Measurements from ENCODE around the gene LUC7L3. TPM values are rescaled to one million over a fixed set of nuclear protein-coding genes. Genes with fewer than 3 reads are reported as not detected.

LUC7L3 gene
- total and polyA plus RNA-seq, 2 donors (not counting 3 experiments of a cell fraction or from before 2014, with no cell fraction given) = 70.9 to 113 TPM

- ChIA-PET POLR2A (no interaction called here), CTCF (interaction anchor here (9.9 kb wide), 1 partner anchor 149 kb away, joined by 150 read pairs; the partner anchor contains the start of gene SPATA20)
- no peaks in the 10 kb centered on the region for H3K9me1 ChIP-seq (replicated peaks; ENCODE audit: control insufficient read depth, extremely low read depth, insufficient read depth, low read length)
- H3K4me2 ChIP-seq (ENCODE audit: insufficient read depth, low read length) = no peak overlapping the region
- BruUV-seq (replicated peaks) = no TSS peak
- H3K36me3 ChIP-seq (ENCODE audit: control insufficient read depth in 2 of 2, extremely low read depth in 1 of 2, insufficient read depth in 2 of 2, low read length in 2 of 2) = peaks cover 23 to 29% of the 10 kb centered on the region in 2 experiments
- H3K4me1 ChIP-seq (ENCODE audit: control insufficient read depth, extremely low read depth, insufficient read depth, low read length) = no peaks in the 10 kb centered on the region
- dilution Hi-C loops (cut with MboI; ENCODE audit: extremely low pct_ligation_motif_present, low sequenced_read_pairs) (no loop called here), intact Hi-C loops (cut with micrococcal nuclease) (no loop called here)
- DNase-seq (ENCODE audit: low read depth, low spot score) (no peak), FAIRE-seq (no peak)
- no peaks in the 10 kb centered on the region for H3K9me3 ChIP-seq (replicated peaks; ENCODE audit: control insufficient read depth, insufficient read depth, low read length)
- no peaks in the 10 kb centered on the region for H4K20me1 ChIP-seq (replicated peaks; ENCODE audit: control insufficient read depth, extremely low read depth, insufficient read depth, low read length)
- TF ChIP-seq, protein P1, sequence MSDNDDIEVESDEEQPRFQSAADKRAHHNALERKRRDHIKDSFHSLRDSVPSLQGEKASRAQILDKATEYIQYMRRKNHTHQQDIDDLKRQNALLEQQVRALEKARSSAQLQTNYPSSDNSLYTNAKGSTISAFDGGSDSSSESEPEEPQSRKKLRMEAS (IDR thresholded peaks at IDR 0.05; ENCODE audit: insufficient read depth, insufficient read length) = no peak
- TF ChIP-seq FOS (IDR thresholded peaks at IDR 0.05; ENCODE audit: borderline replicate concordance, insufficient read depth, low read length) (no peak), JUN (IDR thresholded peaks at IDR 0.05; ENCODE audit: borderline replicate concordance, insufficient read depth, insufficient read length, low read depth) (no peak), CTCF (IDR thresholded peaks at IDR 0.05; ENCODE audit: extremely low read depth in 1 of 2, insufficient read depth in 1 of 2, low read depth in 1 of 2, low read length in 2 of 2) (no peak), EZH2 (IDR thresholded peaks at IDR 0.05; ENCODE audit: borderline replicate concordance, low read depth, low read length, severe bottlenecking) (no peak), GATA2 (IDR thresholded peaks at IDR 0.05; ENCODE audit: insufficient read depth, insufficient read length, low read depth, low read length) (no peak), POLR2A (IDR thresholded peaks at IDR 0.05; ENCODE audit: low read depth, low read length) (no peak)
- H3K4me3 ChIP-seq (replicated peaks in 1 of 3; ENCODE audit: insufficient read depth in 1 of 3, low read depth in 1 of 3, low read length in 3 of 3) = no peak overlapping the region
- no peak overlapping the region for H2AFZ ChIP-seq (ENCODE audit: low read depth, low read length)
- H3K27ac ChIP-seq (ENCODE audit: insufficient read depth, low read depth, low read length) = no peak overlapping the region
- H3K79me2 ChIP-seq (ENCODE audit: control insufficient read depth, insufficient read depth, low read length) = peaks cover 28% of the 10 kb centered on the region
- no peak overlapping the region for H3K9ac ChIP-seq (replicated peaks; ENCODE audit: extremely low read depth, insufficient read depth, low read length)
- H3K27me3 ChIP-seq (ENCODE audit: control insufficient read depth in 2 of 2, insufficient read depth in 2 of 2, low read length in 2 of 2) = no peaks in the 10 kb centered on the region
Observed at GRCh38 chr17:50699410-50699809, 20.0 kb upstream of the LUC7L3 start.
